Tibial artery (tissue), 4 donors: ENCODE data around the gene SNX21.

ENCODE experiments used
- DNase-seq, 2 donors: peaks; one replicate each; pipeline ENCODE4 v3.0.0-alpha.2; 2019
- H3K27ac ChIP-seq, 2 donors: fragments of 200-600 bp; sonication (generic) in 1 of 2; 1 replicate in 1 of 2; 2 replicates in 1 of 2; pipeline ENCODE4 v1.5.1; 2018 to 2019; ENCODE audit warnings: mild to moderate bottlenecking in 1 of 2
- H3K27me3 ChIP-seq, 2 donors: fragments of 200-600 bp; sonication (generic) in 1 of 2; one replicate each; pipeline versions ENCODE4 v1.5.1 to v1.6.0; 2016 to 2019
- H3K36me3 ChIP-seq, 3 donors: fragments of 200-600 bp; sonication (generic) in 2 of 3; one replicate each; pipeline ENCODE4 v1.5.1; 2016 to 2019; ENCODE audit warnings: mild to moderate bottlenecking in 2 of 3
- H3K4me1 ChIP-seq, 4 donors: fragments of 200-600 bp; sonication (generic) in 2 of 4; 1 replicate in 3 of 4; 2 replicates in 1 of 4; pipeline ENCODE4 v1.5.1; 2016 to 2019
- H3K4me3 ChIP-seq, 2 donors: fragments of 200-600 bp; sonication (generic) in 1 of 2; 1 replicate in 1 of 2; 2 replicates in 1 of 2; pipeline ENCODE4 v1.5.1; 2018 to 2019; ENCODE audit warnings: mild to moderate bottlenecking in 2 of 2
- H3K9me3 ChIP-seq, 3 donors: fragments of 200-600 bp; sonication (generic) in 1 of 3; one replicate each; pipeline ENCODE4 v1.5.1; 2016 to 2019
- intact Hi-C: fragments of 100-400 bp; cut with DNase I; formaldehyde crosslinking; loops from one replicate; pipeline ENCODE4 v1.15.0; 2023; ENCODE audit warnings: low total_unique reads
- TF ChIP-seq, protein P1 (sequence below), 2 experiments: fragments of 200-600 bp in 1 of 2; fragments of 450-650 bp in 1 of 2; IDR thresholded peaks; one replicate each; pipeline ENCODE4 v1.5.1; 2017 to 2019; ENCODE audit warnings: antibody characterized with exemption in 2 of 2, mild to moderate bottlenecking in 1 of 2, moderate library complexity in 1 of 2

SNX21 gene

DNA sequence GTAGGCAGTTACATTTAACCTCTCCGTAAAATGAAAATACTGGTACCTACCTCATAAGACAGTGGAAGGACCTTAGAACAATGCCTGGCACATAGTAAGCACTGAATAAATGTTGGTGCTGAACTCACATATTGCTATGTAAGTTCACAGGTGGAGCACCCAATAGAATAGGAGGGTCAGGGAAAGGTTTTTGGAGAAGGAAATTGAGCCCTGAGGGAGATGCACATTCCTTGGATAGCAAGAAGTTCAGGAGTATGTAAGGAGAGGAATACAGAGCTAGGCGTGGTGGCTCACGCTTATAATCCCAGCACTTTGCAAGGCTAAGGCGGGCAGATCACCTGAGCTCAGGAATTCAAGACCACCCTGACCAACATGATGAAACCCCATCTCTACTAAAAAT, 14.1 kb upstream of the SNX21 start:
- no peak overlapping the region for H3K4me3 ChIP-seq
- intact Hi-C loops: no loop called here
- H3K9me3 ChIP-seq: no peaks in the 10 kb centered on the region
- TF ChIP-seq, protein P1, sequence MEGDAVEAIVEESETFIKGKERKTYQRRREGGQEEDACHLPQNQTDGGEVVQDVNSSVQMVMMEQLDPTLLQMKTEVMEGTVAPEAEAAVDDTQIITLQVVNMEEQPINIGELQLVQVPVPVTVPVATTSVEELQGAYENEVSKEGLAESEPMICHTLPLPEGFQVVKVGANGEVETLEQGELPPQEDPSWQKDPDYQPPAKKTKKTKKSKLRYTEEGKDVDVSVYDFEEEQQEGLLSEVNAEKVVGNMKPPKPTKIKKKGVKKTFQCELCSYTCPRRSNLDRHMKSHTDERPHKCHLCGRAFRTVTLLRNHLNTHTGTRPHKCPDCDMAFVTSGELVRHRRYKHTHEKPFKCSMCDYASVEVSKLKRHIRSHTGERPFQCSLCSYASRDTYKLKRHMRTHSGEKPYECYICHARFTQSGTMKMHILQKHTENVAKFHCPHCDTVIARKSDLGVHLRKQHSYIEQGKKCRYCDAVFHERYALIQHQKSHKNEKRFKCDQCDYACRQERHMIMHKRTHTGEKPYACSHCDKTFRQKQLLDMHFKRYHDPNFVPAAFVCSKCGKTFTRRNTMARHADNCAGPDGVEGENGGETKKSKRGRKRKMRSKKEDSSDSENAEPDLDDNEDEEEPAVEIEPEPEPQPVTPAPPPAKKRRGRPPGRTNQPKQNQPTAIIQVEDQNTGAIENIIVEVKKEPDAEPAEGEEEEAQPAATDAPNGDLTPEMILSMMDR (IDR thresholded peaks at IDR 0.05): no peak
- no peak for DNase-seq
- H3K27ac ChIP-seq: no peak overlapping the region
- H3K4me1 ChIP-seq: peaks cover 0 to 53% (median 32%) of the 10 kb centered on the region in 4 donors
- H3K36me3 ChIP-seq: no peaks in the 10 kb centered on the region
- H3K27me3 ChIP-seq: no peaks in the 10 kb centered on the region

DNA sequence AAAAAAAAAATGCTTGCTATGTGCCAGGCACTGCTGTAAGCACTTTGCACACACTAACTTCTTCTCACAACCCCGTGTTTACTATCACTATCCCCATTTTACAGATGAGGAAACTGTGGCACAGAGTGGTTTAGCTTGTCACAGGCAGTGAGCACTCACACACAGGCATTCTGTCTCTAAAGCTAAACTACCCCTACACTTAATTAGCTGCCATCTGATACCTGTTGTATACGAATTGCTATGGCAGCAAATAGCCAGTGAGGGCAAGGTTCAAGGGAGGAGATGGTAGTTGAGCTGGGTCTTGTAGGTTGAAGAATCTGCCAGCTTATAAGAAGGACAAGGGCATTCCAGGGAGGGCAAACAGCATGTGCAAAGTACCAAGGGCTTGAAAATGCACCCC, 11.7 kb upstream of the SNX21 start:
- H3K9me3 ChIP-seq: no peaks in the 10 kb centered on the region
- DNase-seq: no peak
- no peak overlapping the region for H3K4me3 ChIP-seq
- peaks cover 0 to 72% (median 46%) of the 10 kb centered on the region in 4 donors for H3K4me1 ChIP-seq
- H3K27ac ChIP-seq: peak overlapping the region in 1 of 2 donors; percentile 75
- H3K27me3 ChIP-seq: no peaks in the 10 kb centered on the region
- H3K36me3 ChIP-seq: no peaks in the 10 kb centered on the region
- intact Hi-C loops: loop anchor here (10.0 kb wide), 1 partner anchor 143 kb away; no protein-coding TSS in a partner anchor
- TF ChIP-seq, protein P1 (IDR thresholded peaks at IDR 0.05): no peak

DNA sequence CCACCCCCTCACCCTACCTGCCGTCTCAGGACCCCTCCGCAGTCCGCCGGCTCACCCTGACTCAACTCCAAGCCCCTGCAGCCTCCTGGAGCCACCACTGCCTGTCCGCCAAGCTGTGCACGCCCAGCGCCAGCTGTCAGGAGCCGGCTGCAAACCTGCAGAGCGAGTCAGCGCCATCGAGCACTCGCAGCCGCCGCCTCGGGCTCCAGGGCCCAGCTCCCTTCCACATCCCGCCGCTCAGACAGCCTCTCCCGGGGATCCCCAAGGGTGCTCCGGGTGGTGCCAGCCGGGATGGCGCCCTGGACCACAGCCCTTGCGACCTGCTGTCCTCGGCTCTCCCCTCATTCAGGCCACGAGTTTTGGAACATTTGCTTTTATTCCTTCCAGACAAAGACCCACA, 10.7 kb upstream of the SNX21 start:
- no peaks in the 10 kb centered on the region for H3K27me3 ChIP-seq

DNA sequence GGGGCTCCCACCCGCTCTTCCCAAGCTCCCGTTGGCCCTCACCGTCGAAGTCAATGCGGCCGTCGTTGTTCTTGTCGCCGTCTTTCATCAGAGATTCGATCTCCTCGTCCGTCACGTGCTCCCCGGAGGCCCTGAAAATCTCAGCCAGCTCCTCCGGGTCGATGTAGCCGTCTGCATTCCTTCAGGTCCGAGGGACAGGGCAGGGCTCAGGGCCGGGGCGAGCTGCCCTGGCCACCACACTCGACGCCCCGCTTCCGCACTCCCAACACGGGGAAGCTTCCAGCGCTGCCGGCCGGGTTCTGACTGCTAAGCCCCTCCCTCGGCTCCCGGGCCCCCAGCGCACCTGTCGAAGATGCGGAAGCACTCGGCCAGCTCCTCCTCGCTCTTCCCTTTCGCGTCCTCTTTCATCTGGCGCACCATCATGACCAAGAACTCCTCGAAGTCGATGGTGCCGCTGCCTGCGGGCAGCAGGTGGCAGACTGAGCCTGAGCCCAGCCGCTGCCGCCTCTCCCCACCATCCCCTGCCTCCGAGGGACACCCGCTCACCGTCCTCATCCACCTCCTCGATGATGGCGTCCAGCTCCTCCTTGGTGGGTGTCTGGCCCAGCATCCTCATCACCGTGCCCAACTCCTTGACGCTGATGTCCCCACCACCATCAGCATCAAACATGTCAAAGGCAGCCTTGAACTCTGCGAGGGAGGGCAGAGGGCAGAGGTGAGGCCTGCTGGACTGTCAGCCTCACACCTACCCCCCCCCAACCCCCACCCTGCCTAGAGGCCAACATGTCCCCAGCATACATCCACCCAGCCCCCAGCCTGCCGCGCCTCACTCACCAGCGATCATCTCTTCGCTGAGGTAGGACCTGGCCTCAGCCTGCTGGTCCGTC, 9.4 kb upstream of the SNX21 start:
- Histone ChIP-seq H3K9me3 (no peaks in the 10 kb centered on the region), H3K27me3 (no peaks in the 10 kb centered on the region), H3K4me1 (peaks cover 0 to 75% (median 47%) of the 10 kb centered on the region in 4 donors), H3K4me3 (peak overlapping the region; percentile 4 to 32), H3K27ac (peak overlapping the region; percentile 87 to 97), H3K36me3 (no peaks in the 10 kb centered on the region)
- intact Hi-C loops: loop anchor here (10.0 kb wide), 1 partner anchor 141 kb away; no protein-coding TSS in a partner anchor
- TF ChIP-seq, protein P1 (IDR thresholded peaks at IDR 0.05): peak; percentile 36 to 44
- DNase-seq: peak in 1 of 2 donors; percentile 73

More for the DNA sequence above, 10.7 kb upstream of the SNX21 start:
- peak overlapping the region; percentile 37 to 39 for H3K4me3 ChIP-seq
- TF ChIP-seq, protein P1 (IDR thresholded peaks at IDR 0.05): no peak
- intact Hi-C loops: loop anchor here (10.0 kb wide), 1 partner anchor 142 kb away; no protein-coding TSS in a partner anchor
- peaks cover 0 to 72% (median 46%) of the 10 kb centered on the region in 4 donors for H3K4me1 ChIP-seq
- H3K36me3 ChIP-seq: no peaks in the 10 kb centered on the region
- peak overlapping the region; percentile 39 to 75 for H3K27ac ChIP-seq
- peak in 1 of 2 donors; percentile 68 for DNase-seq
- no peaks in the 10 kb centered on the region for H3K9me3 ChIP-seq

DNA sequence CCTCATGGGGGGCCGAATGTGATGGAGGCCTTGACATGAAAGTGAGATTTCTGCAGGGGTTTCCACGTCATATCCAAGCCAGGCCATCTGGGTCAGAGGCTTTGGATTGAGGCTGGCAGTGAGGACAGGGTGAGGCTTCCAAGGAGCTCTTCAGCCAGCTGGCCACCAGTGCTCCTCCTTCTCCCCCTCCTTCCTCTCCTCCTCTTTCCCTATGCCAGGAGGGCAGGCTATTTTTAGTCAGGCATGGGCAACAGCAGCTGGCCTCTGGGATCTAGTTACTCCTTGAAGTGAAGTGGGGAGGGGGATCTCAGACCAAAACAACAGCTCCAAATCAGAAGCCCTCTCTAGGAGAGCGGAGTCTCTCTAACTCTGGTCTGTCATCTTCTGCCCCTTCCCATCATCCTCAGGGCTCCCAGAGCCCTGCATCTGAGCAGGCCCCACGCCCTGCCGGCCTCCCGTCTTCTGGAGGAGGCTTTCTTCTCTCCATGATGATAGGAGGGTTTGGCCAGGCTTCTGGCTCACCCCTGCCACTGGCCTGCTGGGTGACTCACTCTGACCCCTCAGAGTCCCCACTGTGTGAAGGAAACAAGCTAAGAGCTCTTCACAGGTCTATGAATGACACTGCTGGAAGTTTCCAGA, 7.1 kb upstream of the SNX21 start:
- TF ChIP-seq, protein P1 (IDR thresholded peaks at IDR 0.05): no peak
- Histone ChIP-seq H3K36me3 (no peaks in the 10 kb centered on the region), H3K27me3 (no peaks in the 10 kb centered on the region), H3K9me3 (no peaks in the 10 kb centered on the region), H3K4me1 (peaks cover 0 to 87% (median 49%) of the 10 kb centered on the region in 4 donors), H3K4me3 (no peak overlapping the region), H3K27ac (peak overlapping the region; percentile 87 to 97)
- peak; percentile 54 to 85 for DNase-seq
- intact Hi-C loops: loop anchor here (10.0 kb wide), 1 partner anchor 138 kb away; no protein-coding TSS in a partner anchor
